Measurements from ENCODE around the gene VPS54.

DNA sequence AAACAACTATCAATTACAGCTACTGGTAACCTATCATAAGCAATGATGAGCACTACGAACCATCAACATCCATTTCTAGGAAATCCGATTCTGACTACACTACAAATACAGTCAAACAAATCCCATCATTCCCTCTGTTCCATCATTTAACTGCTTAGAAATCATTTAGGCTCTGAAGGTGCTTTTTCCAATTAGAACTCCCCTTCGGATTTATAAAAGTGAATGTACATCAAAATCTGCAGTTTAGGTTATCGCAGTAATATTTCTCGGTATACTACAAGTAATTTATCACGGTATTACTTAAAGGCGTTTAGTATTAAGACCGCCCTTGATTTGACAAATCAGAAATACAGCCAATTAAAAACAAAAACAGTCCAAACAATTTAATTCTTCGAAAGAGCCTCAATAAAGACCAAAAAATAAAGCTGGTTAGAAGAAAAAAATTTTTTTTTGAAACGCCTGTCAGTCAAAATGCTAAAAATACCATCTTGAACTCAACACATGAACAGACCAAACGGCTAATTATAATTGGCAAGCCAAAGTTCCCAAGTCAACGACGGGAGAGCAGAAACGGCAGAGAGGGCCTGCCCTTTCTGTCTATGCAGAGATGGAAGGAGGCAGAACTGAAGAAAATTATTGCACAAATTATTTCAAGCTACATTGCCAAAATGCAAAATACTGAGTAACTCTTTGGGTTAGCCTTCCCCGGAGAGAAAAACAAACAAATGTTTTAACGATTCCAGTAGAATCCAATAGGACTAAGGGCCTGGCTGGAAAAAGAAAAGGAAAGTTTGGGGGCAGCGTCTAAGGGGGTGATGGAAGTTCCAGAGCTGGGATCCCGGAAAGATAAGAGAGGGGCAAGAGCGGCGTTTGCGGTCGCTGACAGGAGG is 1.2 kb downstream of the VPS54 start:
- TF ChIP-seq TAF1 (IDR thresholded peaks at IDR 0.05; ENCODE audit: low read depth, low read length) (no peak; the same call in 1 of the 2 replicates), POLR2A (IDR thresholded peaks at IDR 0.05; ENCODE audit: low read depth, low read length) (no peak)
